CD4-positive, CD25-positive, alpha-beta regulatory T cell (primary cell): ENCODE measurements around the gene DND1. TPM values are rescaled to one million over a fixed set of nuclear protein-coding genes. Genes with fewer than 3 reads are reported as not detected.
A peak's percentile ranks its signal among the peaks of the same experiment; 100 is the strongest.

Experiments used
- ATAC-seq, 2 donors: fragments of 150-1000 bp; cut with Tn5 transposase; one replicate each; pipeline ENCODE4 v1.10.0; 2021; ENCODE audit warnings: low read depth in 2 of 2, moderate number of reproducible peaks in 2 of 2, moderate library complexity in 1 of 2
- DNase-seq, 3 donors: peaks; one replicate each; pipeline versions ENCODE4 v3.0.0 to v3.0.0-alpha.2; 2012 to 2022; ENCODE audit warnings: mixed read lengths in 1 of 3
- H3K27ac ChIP-seq: one replicate; pipeline ENCODE4 v1.7.0; 2013; ENCODE audit warnings: mild to moderate bottlenecking, low read length; ENCODE audit not compliant: insufficient read depth, poor library complexity, severe bottlenecking
- H3K27me3 ChIP-seq: one replicate; pipeline ENCODE4 v1.7.0; 2013; ENCODE audit warnings: low read length; ENCODE audit not compliant: control insufficient read depth, insufficient read depth
- H3K36me3 ChIP-seq: one replicate; pipeline ENCODE4 v1.7.0; 2013; ENCODE audit warnings: mild to moderate bottlenecking, low read length, moderate library complexity; ENCODE audit not compliant: control insufficient read depth, insufficient read depth
- H3K4me1 ChIP-seq: 2 replicates; pipeline ENCODE4 v1.7.0; 2013; ENCODE audit warnings: mild to moderate bottlenecking, low read length; ENCODE audit not compliant: insufficient read depth, control insufficient read depth, poor library complexity, severe bottlenecking
- H3K4me3 ChIP-seq: one replicate; pipeline ENCODE4 v1.7.0; 2013; ENCODE audit warnings: low read depth, mild to moderate bottlenecking, low read length, moderate library complexity
- H3K9me3 ChIP-seq, 2 experiments: 1 replicate in 1 of 2; 2 replicates in 1 of 2; pipeline ENCODE4 v1.7.0; 2013; ENCODE audit warnings: low read length in 2 of 2, mild to moderate bottlenecking in 1 of 2, moderate library complexity in 1 of 2; ENCODE audit not compliant: control insufficient read depth in 2 of 2
- H3K27ac Mint-ChIP-seq, 3 donors: one replicate each; pipeline ENCODE4 v1.8.0; 2020 to 2022; ENCODE audit warnings: mild to moderate bottlenecking in 3 of 3, mixed read lengths in 3 of 3, moderate library complexity in 2 of 3
- H3K27me3 Mint-ChIP-seq: one replicate; pipeline ENCODE4 v1.8.0; 2022; ENCODE audit warnings: mild to moderate bottlenecking, mixed read lengths
- H3K36me3 Mint-ChIP-seq: one replicate; pipeline ENCODE4 v1.8.0; 2020; ENCODE audit warnings: mixed read lengths
- H3K4me1 Mint-ChIP-seq, 4 donors: one replicate each; pipeline ENCODE4 v1.8.0; 2020 to 2022; ENCODE audit warnings: mixed read lengths in 4 of 4, mild to moderate bottlenecking in 1 of 4
- H3K4me3 Mint-ChIP-seq, 4 donors: one replicate each; pipeline ENCODE4 v1.8.0; 2020 to 2022; ENCODE audit warnings: mild to moderate bottlenecking in 4 of 4, mixed read lengths in 4 of 4, moderate library complexity in 3 of 4
- H3K9me3 Mint-ChIP-seq, 7 donors: one replicate each; pipeline ENCODE4 v1.8.0; 2020 to 2022; ENCODE audit warnings: mixed read lengths in 7 of 7, mild to moderate bottlenecking in 3 of 7, moderate library complexity in 2 of 7
- polyA plus RNA-seq, 4 donors: library from polyadenylated mRNA; unstranded; fragments of 300-500 nt; fragmentation: Illumina TruSeq; gene quantifications; one replicate each; pipeline ENCODE4 v1.2.3, GENCODE V29; 2021
- total RNA-seq: library from RNA; stranded (reverse); gene quantifications from one replicate; pipeline ENCODE4 v1.2.3, GENCODE V29; 2022

DND1 gene
- total and polyA plus RNA-seq, 5 donors from 2014 or later = 2.1 TPM; not detected in 4

DNA sequence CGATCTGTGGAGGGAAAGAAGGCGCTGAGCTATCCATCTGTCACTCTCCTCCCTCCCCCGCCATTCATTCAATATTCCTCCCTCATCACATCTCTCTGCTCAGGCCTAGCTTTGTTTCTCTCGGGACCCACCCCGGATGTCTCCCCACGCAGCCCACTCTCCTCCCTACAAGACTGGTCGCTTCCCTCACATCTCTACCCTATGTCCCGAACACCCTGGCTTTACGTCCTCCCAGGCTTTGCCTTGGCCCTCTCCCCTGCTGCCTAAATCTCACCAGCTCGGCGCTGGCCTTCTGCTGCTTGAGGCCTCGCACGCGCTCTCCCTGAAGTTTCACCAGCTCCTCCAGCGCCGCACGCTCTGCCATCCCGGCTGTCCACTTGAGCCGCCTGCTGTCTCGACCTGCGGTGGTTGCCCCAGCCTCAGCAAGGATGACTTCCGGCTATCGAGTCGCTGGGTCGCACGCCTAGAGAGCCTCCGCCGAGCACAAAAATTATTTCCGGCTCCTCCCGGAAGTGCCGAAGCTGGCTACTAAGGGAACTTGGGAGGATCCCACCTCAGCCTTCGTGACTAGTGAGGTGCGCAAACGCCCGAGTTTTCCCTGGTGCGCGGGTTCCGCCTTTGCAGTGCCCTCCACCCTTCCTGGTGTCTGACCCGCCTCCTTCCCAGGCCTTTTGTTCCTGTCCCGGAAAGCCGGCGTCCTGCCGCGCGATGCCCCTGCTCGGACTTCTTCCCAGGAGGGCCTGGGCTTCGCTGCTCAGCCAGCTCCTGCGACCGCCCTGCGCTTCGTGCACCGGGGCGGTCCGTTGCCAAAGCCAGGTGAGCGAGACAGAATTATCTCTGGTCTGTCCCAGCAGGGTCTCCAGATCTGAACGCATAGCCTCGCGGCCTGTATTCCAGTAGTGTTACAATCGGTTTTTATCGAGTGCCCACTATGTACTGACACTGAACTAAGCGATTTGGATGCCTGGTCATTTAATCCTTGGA is 17.9 kb upstream of the DND1 start, which contains the start of the genes HARS1 and HARS2:
TSS of gene HARS1 (minus strand) at position 430 of the 984 bp plus-strand sequence. CDS start at position 364, 66 bp downstream.
TSS of gene HARS2 (plus strand) at position 515 of the 984 bp plus-strand sequence. CDS start at position 709, 194 bp downstream.
- H3K4me3 Mint-ChIP-seq = peak within 1 kb of the TSS; percentile 91 to 99 (median 96)
- H3K27ac ChIP-seq = peak within 1 kb of the TSS; percentile 87
- H3K4me1 ChIP-seq = peaks cover 30% of the 10 kb centered on the region
- no peaks in the 10 kb centered on the region for H3K27me3 ChIP-seq
- H3K9me3 Mint-ChIP-seq = peaks cover 0 to 1% (median 0%) of the 10 kb centered on the region in 7 donors
- DNase-seq (peak; percentile 77 to 92 (median 82)), ATAC-seq (peak; percentile 95 to 98)
- H3K36me3 Mint-ChIP-seq = peaks cover 26% of the 10 kb centered on the region
- peaks cover 37% of the 10 kb centered on the region for H3K36me3 ChIP-seq
- no peaks in the 10 kb centered on the region for H3K9me3 ChIP-seq
- peaks cover 18 to 58% (median 46%) of the 10 kb centered on the region in 4 donors for H3K4me1 Mint-ChIP-seq
- H3K4me3 ChIP-seq = peak within 1 kb of the TSS; percentile 92
- no peaks in the 10 kb centered on the region for H3K27me3 Mint-ChIP-seq
- H3K27ac Mint-ChIP-seq = peak within 1 kb of the TSS; percentile 97 to 100 (median 98)

DNA sequence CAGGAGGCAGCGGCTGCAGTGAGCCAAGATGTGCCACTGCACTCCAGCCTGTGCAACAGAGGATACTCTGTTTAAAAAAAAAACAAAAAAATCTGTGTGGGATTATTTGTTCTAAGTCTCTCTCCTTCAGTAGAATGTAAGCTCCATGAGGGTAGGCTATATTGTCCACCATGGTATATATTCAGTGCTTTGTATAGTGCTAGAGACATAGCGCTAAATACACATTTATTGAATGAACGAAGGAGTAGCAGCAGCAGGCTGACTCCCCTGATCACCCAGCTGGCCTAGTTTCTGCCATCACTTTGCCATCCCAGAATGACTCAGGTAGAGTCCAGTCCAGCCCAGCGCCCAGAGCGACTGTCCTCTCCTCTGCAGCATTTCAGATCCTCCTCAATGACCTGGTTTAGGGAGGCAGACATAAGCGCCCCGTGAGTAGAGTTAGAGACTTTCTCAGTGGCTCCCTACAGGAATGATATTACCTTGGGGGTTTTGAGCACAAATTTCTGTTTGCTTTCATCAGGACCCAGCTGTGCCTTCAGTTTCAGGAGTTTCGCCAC is 17.1 kb upstream of the DND1 start:
- peak overlapping the region; percentile 92 for H3K4me3 ChIP-seq
- H3K36me3 Mint-ChIP-seq = peaks cover 18% of the 10 kb centered on the region
- H3K9me3 Mint-ChIP-seq = peaks cover 0 to 1% (median 0%) of the 10 kb centered on the region in 7 donors
- H3K27me3 Mint-ChIP-seq = no peaks in the 10 kb centered on the region
- H3K4me1 ChIP-seq = peaks cover 30% of the 10 kb centered on the region
- H3K9me3 ChIP-seq = no peaks in the 10 kb centered on the region
- ATAC-seq (no peak), DNase-seq (no peak)
- peaks cover 29% of the 10 kb centered on the region for H3K36me3 ChIP-seq
- H3K27ac Mint-ChIP-seq = peak overlapping the region in 2 of 3 donors; percentile 97 to 98
- H3K27me3 ChIP-seq = no peaks in the 10 kb centered on the region
- H3K4me3 Mint-ChIP-seq = peak overlapping the region; percentile 91 to 99 (median 96)
- H3K27ac ChIP-seq = peak overlapping the region; percentile 87
- H3K4me1 Mint-ChIP-seq = peaks cover 18 to 53% (median 45%) of the 10 kb centered on the region in 4 donors

DNA sequence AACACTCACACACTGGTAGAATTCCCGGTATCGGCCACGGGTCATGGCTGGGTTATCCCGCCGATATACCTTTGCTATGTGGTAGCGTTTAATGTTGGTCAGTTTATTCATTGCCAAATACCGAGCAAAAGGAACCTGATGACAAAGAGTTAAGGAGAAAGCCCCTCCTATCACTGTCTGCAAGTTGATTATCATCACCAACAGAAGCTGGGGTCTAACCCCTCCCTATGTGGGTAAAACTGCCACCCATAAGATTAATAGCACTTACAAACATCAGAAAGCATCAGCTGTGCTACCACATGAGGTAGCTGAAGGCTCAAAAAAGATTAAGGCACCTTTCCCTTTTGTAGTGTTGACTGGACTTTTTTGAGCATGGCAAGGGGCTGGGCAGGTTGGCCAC is 5.6 kb upstream of the DND1 start:
- Histone ChIP-seq H3K27ac (no peak overlapping the region), H3K4me1 (no peaks in the 10 kb centered on the region), H3K36me3 (peaks cover 71% of the 10 kb centered on the region), H3K27me3 (no peaks in the 10 kb centered on the region), H3K9me3 (no peaks in the 10 kb centered on the region), H3K4me3 (no peak overlapping the region)
- no peak overlapping the region for H3K27ac Mint-ChIP-seq
- H3K36me3 Mint-ChIP-seq = peaks cover 42% of the 10 kb centered on the region
- no peak for DNase-seq
- H3K9me3 Mint-ChIP-seq = no peaks in the 10 kb centered on the region
- H3K4me1 Mint-ChIP-seq = no peaks in the 10 kb centered on the region
- H3K4me3 Mint-ChIP-seq = no peak overlapping the region
- ATAC-seq = no peak
- H3K27me3 Mint-ChIP-seq = no peaks in the 10 kb centered on the region

GRCh38 chr5:140677947-140678346 is 4.6 kb upstream of the DND1 start:
- H3K36me3 Mint-ChIP-seq = peaks cover 38% of the 10 kb centered on the region
- ATAC-seq = no peak
- Histone ChIP-seq H3K27me3 (no peaks in the 10 kb centered on the region), H3K36me3 (peaks cover 73% of the 10 kb centered on the region), H3K27ac (no peak overlapping the region), H3K4me1 (no peaks in the 10 kb centered on the region), H3K4me3 (no peak overlapping the region), H3K9me3 (no peaks in the 10 kb centered on the region)
- DNase-seq = no peak
- H3K4me3 Mint-ChIP-seq = no peak overlapping the region
- H3K27ac Mint-ChIP-seq = no peak overlapping the region
- no peaks in the 10 kb centered on the region for H3K27me3 Mint-ChIP-seq
- H3K9me3 Mint-ChIP-seq = no peaks in the 10 kb centered on the region
- no peaks in the 10 kb centered on the region for H3K4me1 Mint-ChIP-seq

DNA sequence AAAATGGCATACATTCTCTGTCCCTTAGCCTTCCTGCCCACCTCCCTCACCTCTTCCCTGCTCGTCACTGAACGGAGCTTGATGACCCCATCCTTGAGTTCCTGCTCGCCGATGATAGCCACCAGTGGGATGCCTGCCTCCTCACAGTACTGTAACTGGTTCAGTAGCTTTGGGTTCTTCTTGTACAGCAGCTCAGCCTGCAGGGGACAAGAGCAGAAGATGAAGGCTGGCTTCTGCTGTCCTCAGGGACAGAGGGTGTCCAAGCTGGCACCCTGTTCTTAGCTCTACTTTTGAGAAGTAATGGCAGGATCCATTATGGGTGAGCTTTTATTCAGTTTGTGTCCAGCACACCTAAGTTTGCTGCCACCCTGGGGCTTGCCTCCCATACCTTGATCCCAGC is 1.3 kb upstream of the DND1 start:
- no peak overlapping the region for H3K27ac ChIP-seq
- ATAC-seq = no peak
- DNase-seq = no peak
- H3K36me3 Mint-ChIP-seq = peaks cover 30% of the 10 kb centered on the region
- H3K4me1 Mint-ChIP-seq = no peaks in the 10 kb centered on the region
- no peaks in the 10 kb centered on the region for H3K27me3 ChIP-seq
- H3K9me3 ChIP-seq = no peaks in the 10 kb centered on the region
- no peaks in the 10 kb centered on the region for H3K4me1 ChIP-seq
- no peak overlapping the region for H3K4me3 Mint-ChIP-seq
- H3K4me3 ChIP-seq = no peak overlapping the region
- H3K9me3 Mint-ChIP-seq = no peaks in the 10 kb centered on the region
- no peaks in the 10 kb centered on the region for H3K27me3 Mint-ChIP-seq
- H3K36me3 ChIP-seq = peaks cover 70% of the 10 kb centered on the region
- H3K27ac Mint-ChIP-seq = peak overlapping the region in 1 of 3 donors; percentile 38

- Histone ChIP-seq H3K27ac (no peak overlapping the region), H3K36me3 (peaks cover 70% of the 10 kb centered on the region), H3K27me3 (no peaks in the 10 kb centered on the region), H3K4me1 (no peaks in the 10 kb centered on the region), H3K4me3 (no peak overlapping the region), H3K9me3 (no peaks in the 10 kb centered on the region)
- Mint-ChIP-seq H3K4me3 (peak overlapping the region in 1 of 4 donors; percentile 54), H3K4me1 (no peaks in the 10 kb centered on the region), H3K9me3 (no peaks in the 10 kb centered on the region), H3K36me3 (peaks cover 34% of the 10 kb centered on the region), H3K27me3 (no peaks in the 10 kb centered on the region), H3K27ac (peak overlapping the region in 1 of 3 donors; percentile 38)
- DNase-seq = no peak
- no peak for ATAC-seq
Observed at GRCh38 chr5:140674211-140674610, 835 bp upstream of the DND1 start.

DNA sequence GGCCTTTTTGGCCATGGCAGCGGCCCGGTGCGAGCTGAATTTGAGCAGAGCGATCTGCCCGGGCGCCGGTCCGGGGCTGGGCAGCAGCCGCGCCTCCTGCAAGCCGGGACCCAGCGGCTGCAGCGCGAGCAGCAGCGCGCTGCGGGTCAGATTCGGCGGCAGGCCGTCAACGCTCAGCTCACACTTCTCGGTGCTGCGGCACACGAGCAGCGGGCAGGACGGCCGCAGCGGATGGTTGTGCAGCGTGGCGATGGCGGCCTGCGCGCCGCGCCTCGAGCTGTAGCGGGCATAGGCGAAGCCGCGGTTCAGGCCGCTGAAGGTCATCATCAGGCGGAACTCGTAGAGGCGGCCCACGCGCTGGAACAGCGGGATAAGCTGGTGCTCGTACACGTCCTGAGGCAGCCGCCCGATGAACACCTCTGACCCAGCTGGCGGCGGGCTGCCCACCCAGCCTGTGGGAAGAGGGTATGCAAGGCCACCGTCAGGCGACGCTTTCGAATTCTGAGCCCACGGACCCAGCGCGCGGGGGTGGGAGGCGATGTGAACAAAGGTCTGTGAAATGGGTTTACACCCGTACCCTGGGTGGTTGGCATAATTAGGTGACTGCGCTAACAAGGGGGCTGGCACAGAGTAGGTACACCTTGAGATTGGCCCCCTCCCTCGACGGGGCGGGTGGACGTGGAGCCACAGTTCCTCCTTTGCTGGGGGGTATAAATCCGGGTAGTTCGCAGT is 755 bp downstream of the DND1 start:
- Histone ChIP-seq H3K27ac (no peak overlapping the region), H3K27me3 (no peaks in the 10 kb centered on the region), H3K36me3 (peaks cover 72% of the 10 kb centered on the region), H3K9me3 (no peaks in the 10 kb centered on the region), H3K4me1 (no peaks in the 10 kb centered on the region), H3K4me3 (no peak overlapping the region)
- no peak for DNase-seq
- H3K27ac Mint-ChIP-seq = no peak overlapping the region
- H3K4me3 Mint-ChIP-seq = no peak overlapping the region
- H3K27me3 Mint-ChIP-seq = no peaks in the 10 kb centered on the region
- peaks cover 40% of the 10 kb centered on the region for H3K36me3 Mint-ChIP-seq
- no peaks in the 10 kb centered on the region for H3K9me3 Mint-ChIP-seq
- peaks cover 0 to 12% (median 4%) of the 10 kb centered on the region in 4 donors for H3K4me1 Mint-ChIP-seq
- ATAC-seq = peak in 1 of 2 donors; percentile 25
